Medulla oblongata (tissue), 1 donor: ENCODE measurements around the gene KRT31.
"Not testable (repeated sequence)": the region's sequence is repeated elsewhere in the genome, so short reads cannot be mapped to it uniquely, and the experiment has no call there.

Experiments used
- DNase-seq: peaks from one replicate; pipeline ENCODE4 v3.0.0-alpha.2; 2015; ENCODE audit errors: extremely low spot score

KRT31 gene

GRCh38 chr17:41396996-41397660 lies at the start of gene KRT31:
Gene KRT31, minus strand, starts transcription at chr17:41397608. Its CDS starts 69 bp downstream, at chr17:41397539.
- no peak for DNase-seq

- DNase-seq, result no peak
Observed at GRCh38 chr17:41446806-41447205, 49.4 kb upstream of the KRT31 start.

DNA sequence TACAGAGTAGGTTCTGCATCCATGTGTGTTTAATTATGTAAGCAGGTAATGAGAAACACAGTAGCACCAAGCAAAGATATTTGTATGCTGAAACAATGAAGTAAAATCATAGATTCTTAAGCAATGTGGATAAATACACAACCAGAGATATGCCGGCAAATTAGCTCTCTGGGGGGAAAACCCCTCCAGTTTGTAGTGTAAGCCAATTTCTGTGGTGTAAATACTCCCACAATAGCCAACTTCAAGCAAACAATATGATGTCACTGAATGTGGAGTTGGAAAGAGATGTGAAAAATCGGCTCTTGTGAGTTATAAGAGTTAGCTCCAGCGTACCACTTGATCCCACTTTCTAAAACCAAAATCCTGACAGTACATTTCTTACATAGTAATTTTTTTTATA lies 47.2 kb upstream of the KRT31 start:
- DNase-seq, result no peak

GRCh38 chr17:41444186-41444585 lies 46.8 kb upstream of the KRT31 start:
- DNase-seq, result no peak

- DNase-seq, result no peak
Observed at GRCh38 chr17:41442739-41443138, 45.3 kb upstream of the KRT31 start.

DNA sequence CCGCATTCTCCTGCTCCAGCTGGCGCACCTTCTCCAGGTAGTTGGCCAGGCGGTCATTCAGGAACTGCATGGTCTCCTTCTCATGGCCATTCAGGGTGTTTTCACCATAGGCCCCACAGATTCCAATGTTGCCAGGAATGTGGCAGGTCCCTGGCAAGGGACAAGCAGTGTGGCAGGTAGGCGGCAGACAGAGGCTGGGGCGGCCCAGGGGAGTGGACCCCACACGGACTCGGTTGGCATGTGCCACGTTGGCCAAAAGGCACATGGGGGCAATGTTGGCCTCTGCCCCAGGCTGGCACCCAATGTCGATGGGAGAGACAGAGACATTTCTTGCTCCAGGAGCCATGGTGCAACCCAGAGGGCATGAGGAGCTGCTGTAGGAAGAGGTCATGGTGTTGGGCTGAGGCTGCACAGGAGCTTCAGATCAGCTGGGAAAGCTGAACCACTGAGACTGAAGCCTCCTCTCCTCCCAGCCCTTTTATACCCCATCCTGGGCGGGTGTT lies 43.2 kb upstream of the KRT31 start, which contains the start of gene KRT38:
Gene KRT38, minus strand, starts transcription at position 453 of the 503 bp plus-strand sequence. Its CDS starts 62 bp downstream, at position 391.
- no peak for DNase-seq

DNA sequence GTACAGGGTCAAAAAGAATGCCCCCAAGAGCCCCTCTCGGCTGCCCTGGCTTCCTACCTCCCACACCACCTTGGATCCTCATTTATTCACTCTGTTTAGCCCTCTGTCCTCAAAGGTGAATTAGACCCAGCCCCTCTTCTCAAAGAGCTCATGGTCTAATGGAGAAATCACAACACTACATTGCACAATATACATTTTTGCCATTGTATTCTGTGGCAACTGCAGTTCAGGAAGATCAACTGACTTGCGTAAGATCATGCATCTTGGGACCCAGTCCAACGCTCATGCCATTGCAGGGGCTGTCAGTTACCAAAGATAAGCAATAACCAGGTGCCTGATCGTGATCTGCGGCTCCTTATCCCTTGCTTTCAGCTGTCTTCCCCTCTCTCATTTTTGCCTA lies 42.0 kb upstream of the KRT31 start:
- DNase-seq, result no peak

DNA sequence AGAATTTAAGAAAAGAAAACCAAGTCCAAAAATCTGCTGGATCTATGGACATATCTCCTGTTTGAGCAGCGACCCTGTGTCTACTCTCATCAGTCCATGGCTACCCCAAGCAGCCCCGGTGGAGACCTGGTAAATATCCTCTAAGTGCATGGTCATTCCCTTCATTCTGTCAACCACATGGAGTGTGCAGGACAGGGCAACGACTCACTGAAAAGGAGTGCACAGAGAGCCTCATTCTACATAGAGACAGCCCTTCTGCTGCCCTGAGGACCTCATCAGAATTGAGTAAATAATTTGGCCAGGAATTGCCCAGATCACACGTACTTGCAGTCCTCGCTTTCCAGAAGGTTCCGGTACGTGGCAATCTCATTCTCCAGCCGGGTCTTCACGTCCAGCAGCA lies 40.4 kb upstream of the KRT31 start:
- DNase-seq, result no peak

DNA sequence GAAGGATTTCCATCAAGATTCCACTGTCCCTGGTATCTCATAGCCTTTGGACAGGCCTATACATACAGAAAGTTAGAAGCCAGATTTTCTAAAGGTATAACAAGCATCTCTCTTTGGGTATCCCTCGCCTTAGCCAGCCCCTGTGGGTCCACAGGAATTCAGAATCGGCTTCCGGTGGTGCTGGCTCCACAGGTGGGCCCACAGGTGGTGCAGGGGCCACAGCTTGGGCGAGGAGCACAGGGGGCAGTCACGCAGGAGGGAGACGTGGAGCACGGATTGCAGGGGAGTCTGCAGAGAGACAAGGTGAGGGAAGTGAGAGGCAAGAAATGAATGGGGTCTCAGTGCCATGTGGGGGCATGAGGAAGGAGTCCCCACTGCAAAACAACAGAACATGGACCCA lies 39.8 kb upstream of the KRT31 start:
- no peak for DNase-seq

- DNase-seq, result no peak
Observed at GRCh38 chr17:41434415-41434814, 37.0 kb upstream of the KRT31 start.

- DNase-seq, result no peak
Observed at GRCh38 chr17:41434005-41434404, 36.6 kb upstream of the KRT31 start.

GRCh38 chr17:41433586-41433985 lies 36.2 kb upstream of the KRT31 start:
- no peak for DNase-seq

DNA sequence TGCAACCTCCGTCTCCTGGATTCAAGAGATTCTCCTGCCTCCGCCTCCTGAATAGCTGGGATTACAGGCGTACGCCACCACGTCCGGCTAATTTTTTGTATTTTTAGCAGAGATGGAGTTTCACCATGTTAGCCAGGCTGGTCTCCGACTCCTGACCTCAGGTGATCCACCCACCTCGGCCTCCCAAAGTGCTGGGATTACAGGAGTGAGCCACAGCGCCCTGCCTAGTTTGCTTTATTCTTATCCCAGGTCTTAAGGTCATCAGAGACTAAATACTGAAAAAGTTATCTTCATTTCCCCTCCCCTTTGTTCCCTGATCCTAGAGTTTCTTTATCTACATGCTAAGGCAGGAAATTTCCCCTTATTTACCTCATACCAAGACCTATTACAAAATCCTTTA lies 33.0 kb upstream of the KRT31 start:
- not testable (repeated sequence) for DNase-seq

GRCh38 chr17:41429667-41430066 lies 32.3 kb upstream of the KRT31 start:
- no peak for DNase-seq

DNA sequence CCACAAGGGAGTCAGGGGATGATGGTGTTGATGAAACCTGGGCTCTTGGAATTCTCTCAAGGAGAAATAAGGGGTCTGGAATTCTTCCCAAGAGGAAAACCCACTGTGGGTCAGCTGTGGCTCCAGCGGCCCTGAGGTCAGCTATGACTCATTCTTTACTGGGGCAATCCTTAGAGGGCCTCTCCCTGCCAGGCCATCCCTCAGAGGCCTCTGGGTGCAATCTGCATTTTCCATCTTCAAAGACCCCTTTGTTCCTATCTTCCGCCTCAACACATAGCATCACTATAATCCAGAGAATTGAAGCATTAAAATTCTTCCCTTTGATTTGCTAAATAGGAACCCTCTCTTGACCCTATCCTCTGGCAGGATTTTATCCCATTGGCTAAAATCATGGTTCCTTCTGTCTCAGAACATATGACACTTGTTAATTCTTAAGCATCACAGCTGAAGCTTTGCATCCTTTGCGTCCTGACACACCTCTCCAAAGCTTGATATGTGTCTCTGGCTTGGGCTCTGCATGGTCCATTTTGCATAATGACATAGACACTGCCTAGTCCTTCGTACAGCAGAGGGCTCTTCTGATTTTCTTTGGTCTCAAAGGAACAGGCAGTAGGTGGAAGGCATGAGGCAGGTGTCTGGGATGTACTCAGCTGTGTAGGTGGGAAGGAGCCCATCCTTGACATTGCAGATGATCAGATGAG lies 31.3 kb upstream of the KRT31 start:
- DNase-seq, result no peak

GRCh38 chr17:41424111-41424635 lies 26.8 kb upstream of the KRT31 start, which contains the start of gene KRT37:
Gene KRT37, minus strand, starts transcription at chr17:41424585. Its CDS starts 62 bp downstream, at chr17:41424523.
- DNase-seq, result no peak

DNA sequence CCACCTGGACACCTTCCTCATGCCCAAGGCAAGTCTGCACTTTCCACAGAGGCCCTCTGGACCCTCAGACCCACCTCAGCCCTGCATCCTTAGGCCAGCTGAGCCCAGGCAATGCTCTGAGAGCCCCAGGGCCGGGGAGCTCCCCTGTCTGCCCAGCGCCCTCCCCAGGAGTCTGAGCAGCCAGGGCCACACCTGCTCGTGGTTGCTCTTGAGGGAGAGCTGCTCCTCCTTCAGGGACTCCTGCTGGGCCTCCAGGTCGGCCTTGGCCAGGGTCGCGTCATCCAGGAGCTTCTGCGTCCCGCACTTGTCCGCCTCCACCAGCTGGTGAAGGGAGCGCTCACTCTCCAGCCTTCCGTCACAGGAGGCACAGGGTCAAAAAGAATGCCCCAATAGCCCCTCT lies 25.2 kb upstream of the KRT31 start:
- not testable (repeated sequence) for DNase-seq

DNA sequence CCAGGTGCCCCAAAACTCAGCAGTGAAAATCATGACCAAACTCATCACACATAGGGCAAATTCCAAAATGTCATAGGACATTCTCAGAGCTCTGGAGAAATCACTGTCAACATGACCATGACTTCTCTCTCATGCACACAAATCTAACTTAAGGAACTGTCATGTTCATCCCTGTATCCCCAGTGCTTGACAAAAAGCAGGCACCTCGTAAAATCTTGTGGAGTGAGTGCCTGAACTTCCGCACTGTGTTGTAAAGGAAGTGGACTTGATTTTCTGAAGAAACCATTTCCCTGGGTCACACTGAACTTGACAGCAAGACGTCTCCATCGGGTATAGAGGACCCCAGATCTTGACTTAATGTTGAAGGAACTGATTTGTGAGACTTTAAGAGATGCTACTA lies 24.2 kb upstream of the KRT31 start:
- DNase-seq, result no peak

- no peak for DNase-seq
Observed at GRCh38 chr17:41421116-41421515, 23.7 kb upstream of the KRT31 start.

GRCh38 chr17:41420134-41420533 lies 22.7 kb upstream of the KRT31 start:
- DNase-seq, result no peak

DNA sequence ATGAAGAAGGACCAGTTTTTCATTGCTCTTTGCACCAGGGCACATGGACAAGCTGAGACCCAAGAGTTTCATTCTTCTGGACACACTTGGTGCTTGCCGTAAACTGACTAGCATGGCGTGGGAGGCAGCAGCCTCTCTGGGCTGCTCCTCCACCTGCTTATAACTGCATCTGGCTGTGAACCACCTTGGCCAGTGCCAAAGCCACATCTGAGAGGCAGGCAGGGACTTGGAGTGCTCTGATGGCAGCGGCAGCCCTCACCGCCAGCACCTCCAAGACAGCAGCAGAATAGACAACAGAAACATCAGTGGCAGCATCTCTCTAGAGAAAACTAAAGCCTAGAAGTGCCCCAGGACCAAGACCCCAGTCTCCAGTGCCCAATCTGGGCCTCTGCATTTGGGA lies 22.3 kb upstream of the KRT31 start:
- DNase-seq, result no peak

DNA sequence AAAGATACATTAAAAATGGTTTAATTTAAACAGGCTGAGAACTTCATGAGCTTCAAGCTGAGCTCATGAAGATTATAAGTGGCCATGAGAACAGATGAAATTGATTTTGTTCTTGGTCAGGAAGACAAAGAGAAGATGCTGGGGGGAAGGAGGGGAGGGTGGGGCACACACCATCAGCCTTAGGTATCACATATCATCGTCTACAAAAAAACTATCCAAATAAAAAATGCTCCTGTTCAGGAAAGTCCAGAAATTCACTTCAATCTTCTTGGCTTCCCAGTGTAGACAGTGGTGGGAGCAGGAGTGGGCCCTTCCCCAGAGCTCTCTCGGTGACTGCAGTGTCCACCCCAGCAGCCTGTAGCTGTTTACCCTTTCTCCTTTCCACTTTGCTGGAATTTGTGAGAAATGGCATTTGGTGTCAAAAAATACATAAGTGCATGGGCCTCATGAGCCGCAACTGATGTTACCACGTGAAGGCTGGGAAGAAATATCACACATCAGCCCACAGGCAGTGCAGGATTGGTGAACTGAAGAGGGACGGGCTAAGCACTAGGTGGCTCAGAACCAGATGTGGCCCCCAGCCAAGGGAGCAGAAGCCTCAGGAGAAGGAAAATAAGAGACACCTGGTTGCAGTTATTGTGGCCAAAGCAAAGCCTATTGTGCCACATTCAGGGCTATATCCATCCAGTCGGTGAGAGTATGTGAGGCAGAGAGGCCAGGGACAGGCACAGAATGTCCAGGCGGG lies 20.9 kb upstream of the KRT31 start:
- no peak for DNase-seq
